Fibroblast of mammary gland (primary cell): Measurements from ENCODE around the gene RPL18.

Source experiments
- DNase-seq: peaks from one replicate; pipeline ENCODE4 v3.0.0-alpha.2; 2010; ENCODE audit warnings: low read depth
- H3K4me3 ChIP-seq: 2 replicates; pipeline ENCODE4 v1.5.1; 2011; ENCODE audit warnings: low read depth, mild to moderate bottlenecking, low read length, moderate library complexity; ENCODE audit not compliant: control insufficient read depth
- CTCF ChIP-seq: conservative IDR thresholded peaks from 2 replicates; pipeline ENCODE4 v1.5.1; 2011; ENCODE audit warnings: low read depth, low read length, inconsistent platforms; ENCODE audit not compliant: control insufficient read depth, insufficient read depth

RPL18 gene

GRCh38 chr19:48637948-48638830, 19.2 kb upstream of the RPL18 start:
- DNase-seq, result peak; percentile 91
- no peak for TF ChIP-seq CTCF
- H3K4me3 ChIP-seq, result peak overlapping the region; percentile 50

GRCh38 chr19:48637449-48637947, 18.5 kb upstream of the RPL18 start:
- DNase-seq, result peak; percentile 93
- TF ChIP-seq CTCF, result no peak
- H3K4me3 ChIP-seq, result peak overlapping the region; percentile 50

GRCh38 chr19:48636859-48637448, 18.0 kb upstream of the RPL18 start, which contains the start of gene DBP:
Gene DBP (minus strand): TSS chr19:48637379. CDS start chr19:48636994, 385 bp downstream.
- no peak for TF ChIP-seq CTCF
- peak within 1 kb of the TSS; percentile 50 for H3K4me3 ChIP-seq
- no peak for DNase-seq

GRCh38 chr19:48635966-48636858, 17.2 kb upstream of the RPL18 start:
- DNase-seq, result no peak
- no peak for TF ChIP-seq CTCF
- no peak overlapping the region for H3K4me3 ChIP-seq

- no peak for TF ChIP-seq CTCF
- no peak overlapping the region for H3K4me3 ChIP-seq
- no peak for DNase-seq
Measured at GRCh38 chr19:48635263-48635965, 16.4 kb upstream of the RPL18 start.
